NK-92 (cell line): Measurements from ENCODE around the gene RNF121.

Experiments
- DNase-seq: peaks from one replicate; lab custom pipeline; 2025; ENCODE audit not compliant: unreplicated experiment; lab: John Stamatoyannopoulos, UW

RNF121 gene

DNA sequence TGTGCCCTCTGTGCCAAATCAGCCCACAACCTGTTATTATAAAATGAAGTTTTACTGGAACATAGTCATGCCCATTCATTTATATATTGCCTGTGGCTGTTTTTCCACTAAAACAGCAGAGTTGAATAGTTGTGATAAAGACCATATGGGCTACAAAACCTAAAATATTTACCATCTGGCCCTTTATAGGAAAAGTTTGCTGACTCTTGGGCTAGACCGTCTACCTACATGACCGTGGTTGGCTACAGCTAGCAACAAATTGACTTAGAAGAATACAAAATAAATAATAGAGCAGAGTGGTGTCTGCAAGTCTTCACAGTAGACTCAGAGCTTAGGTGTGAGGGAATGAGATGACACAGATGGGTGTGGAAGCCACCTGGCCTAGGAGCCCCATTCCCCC lies 58.7 kb downstream of the RNF121 start:
- DNase-seq: no peak

DNA sequence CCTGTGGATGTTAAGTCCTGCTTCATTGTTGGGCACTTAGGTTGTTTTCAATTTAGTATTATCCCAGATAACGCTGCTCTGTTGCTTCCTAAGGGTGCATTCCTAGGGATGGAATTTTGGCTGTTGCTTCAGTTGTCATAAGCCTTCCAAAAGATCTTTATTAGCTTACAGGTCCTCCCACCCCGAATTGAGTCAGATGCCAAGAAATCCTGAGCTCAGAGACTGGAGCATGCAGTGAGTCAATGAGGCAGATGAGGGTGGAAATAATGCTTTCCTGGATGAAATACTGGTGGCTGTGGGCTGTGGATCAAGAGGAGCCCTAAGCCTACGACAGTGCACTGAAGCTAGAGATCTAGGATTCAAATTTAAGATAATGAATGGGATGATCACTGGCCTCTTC lies 59.2 kb downstream of the RNF121 start:
- no peak for DNase-seq

DNA sequence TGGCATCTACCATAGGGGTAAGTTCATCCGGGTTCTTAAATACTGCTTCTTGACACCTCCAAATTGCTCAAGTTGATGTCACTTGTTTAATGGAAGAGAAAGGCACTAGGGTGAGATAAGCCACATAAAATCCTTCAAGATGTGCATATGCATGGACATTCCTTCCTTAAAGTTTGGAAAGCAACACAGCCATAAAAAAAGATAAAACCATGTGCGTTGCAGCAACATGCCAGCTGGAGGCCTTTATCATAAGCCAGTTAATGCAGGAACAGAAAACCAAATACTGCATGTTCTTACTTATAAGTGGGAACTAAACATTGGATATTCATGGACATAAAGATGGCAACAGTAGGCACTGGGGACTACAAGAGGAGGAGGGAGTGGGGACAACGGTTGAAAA lies 61.9 kb downstream of the RNF121 start:
- no peak for DNase-seq

DNA sequence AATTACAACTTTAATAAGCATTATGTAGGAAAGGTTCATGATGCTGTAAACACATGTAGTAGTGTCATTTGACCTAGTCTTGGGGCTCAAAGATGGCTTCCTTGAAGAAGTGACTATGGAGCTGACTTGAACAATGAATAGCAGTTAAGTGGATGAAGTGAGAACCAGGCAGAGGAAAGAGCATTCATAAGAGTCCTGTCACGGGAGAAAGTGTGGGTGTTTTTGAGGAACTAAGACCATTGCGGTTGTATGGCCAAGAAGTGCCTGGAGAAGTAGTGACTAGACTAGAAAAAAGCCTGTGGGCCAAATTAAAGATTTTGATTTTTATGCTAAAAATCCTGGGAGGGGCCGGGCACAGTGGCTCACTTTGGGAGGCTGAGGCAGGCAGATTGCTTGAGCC lies 62.6 kb downstream of the RNF121 start:
- DNase-seq: no peak

DNA sequence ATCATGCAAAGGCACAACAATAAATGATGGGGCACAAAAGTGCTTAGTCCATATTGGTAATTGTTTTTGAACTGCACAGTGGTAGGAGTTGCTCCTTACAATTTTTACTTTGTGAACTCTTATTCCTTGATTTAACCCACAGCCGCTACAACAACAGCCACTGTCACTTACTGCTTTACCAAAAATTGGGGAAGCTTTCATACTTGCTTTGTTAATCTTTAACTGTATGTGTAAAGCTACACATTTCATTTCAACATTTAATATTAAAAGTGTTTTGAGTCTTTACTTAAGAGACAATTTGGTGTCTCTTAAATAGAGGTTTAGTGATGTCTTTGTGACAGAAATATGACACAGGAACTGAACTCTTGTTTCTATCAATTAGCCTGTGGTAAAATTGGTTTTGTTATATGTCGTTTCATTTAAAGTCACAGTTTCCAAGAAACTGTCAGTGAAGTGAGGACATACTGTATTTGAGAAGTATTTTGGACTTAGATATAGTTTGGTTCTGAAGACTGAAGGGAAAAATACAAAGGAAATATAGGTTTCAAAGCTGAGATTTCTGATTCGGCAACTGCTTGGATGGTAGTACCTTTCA lies 63.4 kb downstream of the RNF121 start:
- no peak for DNase-seq

DNA sequence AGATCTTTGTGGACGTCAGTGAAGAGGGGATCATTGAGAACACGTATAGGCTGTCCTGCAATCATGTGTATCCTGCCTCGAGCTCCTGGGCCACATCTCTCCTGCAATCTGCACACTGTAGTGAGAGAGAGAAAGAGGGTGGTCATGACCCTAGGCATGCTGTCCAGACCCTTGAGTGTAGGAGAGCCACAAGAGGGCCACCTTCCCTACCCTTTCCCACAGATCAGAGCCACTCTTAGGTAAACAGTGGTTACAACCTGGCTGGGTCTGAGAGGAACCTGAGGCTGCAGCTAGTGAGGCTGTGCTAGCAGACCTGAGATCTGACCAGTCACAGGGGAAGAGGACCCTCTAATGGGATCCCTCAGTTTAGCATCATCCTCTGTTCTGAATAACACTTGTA lies 65.9 kb downstream of the RNF121 start:
- DNase-seq: no peak

DNA sequence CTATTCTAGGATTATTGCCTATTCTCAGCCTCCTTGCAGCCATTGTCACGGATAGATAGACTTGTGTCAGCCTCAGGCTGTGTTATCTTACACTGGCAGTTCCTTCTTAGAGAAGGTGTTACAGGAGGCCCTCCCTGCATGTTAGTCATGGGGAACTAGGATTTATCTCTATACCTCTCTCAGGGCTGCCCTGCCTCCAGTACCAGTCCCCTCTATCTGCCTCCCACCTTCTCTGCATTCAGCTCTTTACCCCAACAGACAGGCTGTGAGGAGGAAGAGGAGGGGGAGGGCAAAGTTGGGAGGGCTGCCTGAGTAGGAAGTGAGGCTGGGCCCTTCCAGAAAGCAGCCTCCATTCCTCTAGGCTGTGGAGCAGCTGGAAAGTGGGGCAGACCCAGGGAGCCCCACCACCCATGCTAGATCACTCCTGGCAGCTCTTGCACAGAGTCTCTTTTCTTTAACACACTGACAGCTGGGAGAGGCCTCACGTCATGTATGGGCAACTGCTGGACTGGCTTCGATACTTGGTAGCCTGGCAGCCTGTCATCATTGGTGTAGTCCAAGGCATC lies 67.0 kb downstream of the RNF121 start:
- no peak for DNase-seq

DNA sequence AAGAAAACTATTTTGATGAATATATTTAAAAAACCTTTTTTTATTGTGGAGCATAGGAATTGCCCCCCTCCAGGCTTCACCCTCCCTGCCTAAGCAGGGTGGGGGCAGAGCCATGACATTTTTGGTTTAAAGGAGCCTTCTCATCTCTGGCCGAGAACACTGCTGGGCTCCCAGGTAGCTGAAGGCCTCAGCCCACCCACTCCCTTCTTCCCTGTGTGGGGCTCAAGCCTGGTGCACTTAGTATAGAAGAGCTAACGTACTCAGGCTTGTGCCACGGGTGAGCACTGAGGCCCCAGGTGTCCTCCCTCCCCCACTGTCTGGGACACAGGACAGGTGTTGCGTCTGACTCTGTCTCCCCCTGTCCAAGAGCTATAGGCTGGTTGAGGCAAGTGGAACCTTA lies 67.7 kb downstream of the RNF121 start:
- DNase-seq: no peak

DNA sequence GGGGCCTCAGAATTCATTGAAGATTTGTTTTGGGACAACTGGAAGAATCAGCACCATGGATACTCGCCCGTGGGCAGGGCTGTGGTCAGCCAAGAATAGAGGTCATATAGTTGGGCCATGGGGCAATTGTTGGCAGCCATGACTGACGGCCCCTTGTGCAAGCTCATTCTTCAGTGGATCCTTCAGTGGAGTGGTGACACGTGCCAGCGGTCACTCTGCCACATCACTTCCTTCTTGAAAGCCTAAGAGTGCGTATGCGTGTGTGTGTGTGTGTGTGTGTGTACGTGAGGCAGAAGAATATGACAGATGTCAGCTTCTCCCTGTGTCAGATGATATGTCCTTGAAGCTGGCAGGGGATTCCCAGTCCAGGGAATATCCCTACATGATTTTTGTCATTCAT lies 68.1 kb downstream of the RNF121 start:
- DNase-seq: no peak

DNA sequence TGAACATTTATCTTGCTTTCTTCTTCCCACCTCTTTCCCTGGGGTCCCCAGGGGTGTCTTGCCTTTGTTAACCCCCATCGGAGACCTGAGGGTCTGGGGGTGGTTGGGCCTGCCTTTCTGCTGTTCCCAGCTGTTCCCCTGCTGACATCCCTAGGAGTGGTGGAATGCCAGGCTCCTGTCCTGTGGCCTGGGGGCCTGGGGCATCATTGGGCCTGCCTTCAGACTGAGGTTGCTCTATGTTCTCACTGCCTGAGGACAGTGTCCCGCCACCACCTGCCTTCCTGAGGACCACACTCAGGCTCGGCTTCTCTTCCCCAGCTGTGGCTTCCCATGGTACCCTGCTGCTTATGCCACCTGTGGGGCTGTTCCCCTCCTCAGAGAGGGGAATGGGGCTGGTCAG lies 68.7 kb downstream of the RNF121 start:
- DNase-seq: no peak

DNA sequence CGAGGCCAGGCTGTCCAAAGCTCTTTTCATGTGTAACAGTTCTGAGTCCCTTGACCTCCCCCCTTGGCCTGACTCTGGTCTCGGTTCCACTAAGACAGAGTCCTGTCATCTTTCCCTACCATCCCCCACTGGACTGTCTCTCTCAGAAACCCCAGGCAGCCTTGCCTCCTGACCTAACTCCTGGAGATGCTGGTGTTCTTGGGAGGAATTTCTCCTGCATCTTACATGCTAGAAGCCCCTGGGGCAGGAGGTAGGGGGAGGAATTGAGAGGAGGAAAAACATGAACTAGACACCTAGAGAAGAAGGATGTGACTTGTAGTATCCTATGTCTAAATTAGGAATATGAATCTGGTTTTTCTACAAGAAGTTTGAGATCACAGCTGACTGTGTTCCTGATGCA lies 69.2 kb downstream of the RNF121 start:
- DNase-seq: no peak

DNA sequence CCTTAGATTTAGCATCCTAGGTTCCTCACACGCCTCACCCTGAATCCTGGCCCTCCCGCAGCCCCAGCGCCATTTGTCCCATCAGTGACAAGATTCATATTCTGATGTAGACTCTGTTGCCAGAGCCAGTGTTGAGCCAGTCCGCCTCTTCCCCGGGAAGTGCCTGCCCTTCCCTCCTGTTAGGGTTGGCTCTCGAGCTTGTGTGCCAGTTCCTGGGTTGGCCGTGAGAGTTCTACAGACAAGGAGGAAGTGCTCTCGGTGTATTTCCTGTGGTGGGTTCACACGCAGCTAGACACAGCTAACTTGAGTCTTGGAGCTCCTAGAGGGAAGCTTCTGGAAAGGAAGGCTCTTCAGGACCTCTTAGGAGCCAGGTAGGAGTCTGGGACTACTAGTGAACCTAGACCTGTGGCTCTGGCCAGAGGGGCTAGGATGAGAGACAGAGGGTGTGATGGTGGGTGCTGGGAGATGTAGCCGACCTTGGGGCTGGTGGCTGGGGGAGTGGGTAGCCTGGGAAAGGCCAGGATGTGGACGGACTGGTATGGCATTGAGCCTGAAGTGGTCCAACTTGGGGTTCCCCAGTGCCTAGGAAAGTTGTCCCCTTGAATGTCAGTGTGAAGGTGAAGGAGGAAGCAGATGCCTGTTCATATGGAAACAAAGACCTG lies 69.9 kb downstream of the RNF121 start, which contains the start of gene IL18BP:
Gene IL18BP, plus strand, starts transcription at position 261 of the 662 bp plus-strand sequence. CDS start 1,076 bp downstream, outside the sequence.
- no peak for DNase-seq

DNA sequence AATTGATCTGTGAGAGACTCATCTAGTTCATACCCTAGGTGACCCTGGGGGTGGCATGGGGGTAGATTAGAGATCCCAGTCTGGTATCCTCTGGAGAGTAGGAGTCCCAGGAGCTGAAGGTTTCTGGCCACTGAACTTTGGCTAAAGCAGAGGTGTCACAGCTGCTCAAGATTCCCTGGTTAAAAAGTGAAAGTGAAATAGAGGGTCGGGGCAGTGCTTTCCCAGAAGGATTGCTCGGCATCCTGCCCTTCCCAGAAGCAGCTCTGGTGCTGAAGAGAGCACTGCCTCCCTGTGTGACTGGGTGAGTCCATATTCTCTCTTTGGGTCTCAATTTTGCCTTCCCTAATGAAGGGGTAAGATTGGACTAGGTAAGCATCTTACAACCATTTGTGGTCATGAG lies 70.5 kb downstream of the RNF121 start:
- DNase-seq: no peak

DNA sequence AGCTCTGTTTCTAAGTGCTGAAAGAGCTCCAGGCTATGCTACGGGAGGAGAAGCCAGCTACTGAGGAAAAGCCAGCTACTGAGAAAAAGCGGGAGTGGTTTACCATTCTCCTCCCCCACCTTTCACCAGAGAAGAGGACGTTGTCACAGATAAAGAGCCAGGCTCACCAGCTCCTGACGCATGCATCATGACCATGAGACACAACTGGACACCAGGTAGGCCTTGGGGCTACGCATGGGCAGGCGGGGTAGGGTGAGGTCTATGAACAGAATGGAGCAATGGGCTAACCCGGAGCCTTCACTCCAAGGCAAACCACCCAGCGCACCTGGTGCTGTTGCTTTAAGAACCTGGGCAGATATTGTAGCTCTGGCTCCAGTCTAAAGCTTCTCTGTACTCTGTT lies 71.0 kb downstream of the RNF121 start:
- DNase-seq: no peak

DNA sequence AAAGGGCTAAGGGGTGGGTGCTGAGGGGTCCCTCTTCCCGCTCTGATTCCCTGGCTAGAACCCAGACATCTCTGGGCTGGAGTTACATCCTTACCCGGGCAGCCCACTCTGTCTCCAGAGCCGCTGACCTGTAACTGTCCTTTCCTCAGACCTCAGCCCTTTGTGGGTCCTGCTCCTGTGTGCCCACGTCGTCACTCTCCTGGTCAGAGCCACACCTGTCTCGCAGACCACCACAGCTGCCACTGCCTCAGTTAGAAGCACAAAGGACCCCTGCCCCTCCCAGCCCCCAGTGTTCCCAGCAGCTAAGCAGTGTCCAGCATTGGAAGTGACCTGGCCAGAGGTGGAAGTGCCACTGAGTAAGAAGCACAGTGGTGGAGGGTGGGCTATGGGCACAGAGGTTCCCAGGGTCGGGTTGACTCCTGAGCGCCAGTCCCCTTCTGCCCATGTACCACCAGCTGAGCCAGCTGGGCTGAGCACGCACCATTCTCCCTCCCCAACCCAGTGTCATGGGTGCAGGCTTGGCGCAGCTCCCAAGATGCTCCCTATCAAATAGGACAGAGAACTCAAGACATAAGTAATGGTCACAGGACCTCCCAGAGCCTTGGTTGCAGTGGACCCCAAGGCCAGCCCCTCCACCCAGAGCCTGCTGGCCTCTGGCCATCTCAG lies 71.5 kb downstream of the RNF121 start:
- DNase-seq: no peak

DNA sequence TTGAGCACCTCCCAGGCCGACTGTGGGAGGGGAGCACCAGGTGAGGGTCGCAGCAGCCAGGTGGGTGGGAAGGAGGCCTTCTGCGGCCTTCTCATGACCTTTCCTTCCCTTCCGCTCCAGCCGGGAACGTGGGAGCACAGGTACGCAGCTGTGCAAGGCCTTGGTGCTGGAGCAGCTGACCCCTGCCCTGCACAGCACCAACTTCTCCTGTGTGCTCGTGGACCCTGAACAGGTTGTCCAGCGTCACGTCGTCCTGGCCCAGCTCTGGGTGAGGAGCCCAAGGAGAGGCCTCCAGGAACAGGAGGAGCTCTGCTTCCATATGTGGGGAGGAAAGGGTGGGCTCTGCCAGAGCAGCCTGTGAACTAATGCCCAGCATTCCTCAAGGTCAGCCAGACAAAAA lies 72.4 kb downstream of the RNF121 start:
- no peak for DNase-seq

DNA sequence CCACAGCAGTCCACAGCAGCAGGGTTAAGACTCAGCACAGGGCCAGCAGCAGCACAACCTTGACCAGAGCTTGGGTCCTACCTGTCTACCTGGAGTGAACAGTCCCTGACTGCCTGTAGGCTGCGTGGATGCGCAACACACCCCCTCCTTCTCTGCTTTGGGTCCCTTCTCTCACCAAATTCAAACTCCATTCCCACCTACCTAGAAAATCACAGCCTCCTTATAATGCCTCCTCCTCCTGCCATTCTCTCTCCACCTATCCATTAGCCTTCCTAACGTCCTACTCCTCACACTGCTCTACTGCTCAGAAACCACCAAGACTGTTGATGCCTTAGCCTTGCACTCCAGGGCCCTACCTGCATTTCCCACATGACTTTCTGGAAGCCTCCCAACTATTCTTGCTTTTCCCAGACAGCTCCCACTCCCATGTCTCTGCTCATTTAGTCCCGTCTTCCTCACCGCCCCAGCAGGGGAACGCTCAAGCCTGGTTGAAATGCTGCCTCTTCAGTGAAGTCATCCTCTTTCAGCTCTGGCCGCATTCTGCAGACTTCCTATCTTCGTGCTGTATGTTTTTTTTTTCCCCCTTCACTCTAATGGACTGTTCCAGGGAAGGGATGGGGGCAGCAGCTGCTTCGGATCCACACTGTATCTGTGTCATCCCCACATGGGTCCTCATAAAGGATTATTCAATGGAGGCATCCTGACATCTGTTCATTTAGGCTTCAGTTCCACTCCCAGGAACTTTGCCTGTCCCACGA lies 73.2 kb downstream of the RNF121 start:
- no peak for DNase-seq

DNA sequence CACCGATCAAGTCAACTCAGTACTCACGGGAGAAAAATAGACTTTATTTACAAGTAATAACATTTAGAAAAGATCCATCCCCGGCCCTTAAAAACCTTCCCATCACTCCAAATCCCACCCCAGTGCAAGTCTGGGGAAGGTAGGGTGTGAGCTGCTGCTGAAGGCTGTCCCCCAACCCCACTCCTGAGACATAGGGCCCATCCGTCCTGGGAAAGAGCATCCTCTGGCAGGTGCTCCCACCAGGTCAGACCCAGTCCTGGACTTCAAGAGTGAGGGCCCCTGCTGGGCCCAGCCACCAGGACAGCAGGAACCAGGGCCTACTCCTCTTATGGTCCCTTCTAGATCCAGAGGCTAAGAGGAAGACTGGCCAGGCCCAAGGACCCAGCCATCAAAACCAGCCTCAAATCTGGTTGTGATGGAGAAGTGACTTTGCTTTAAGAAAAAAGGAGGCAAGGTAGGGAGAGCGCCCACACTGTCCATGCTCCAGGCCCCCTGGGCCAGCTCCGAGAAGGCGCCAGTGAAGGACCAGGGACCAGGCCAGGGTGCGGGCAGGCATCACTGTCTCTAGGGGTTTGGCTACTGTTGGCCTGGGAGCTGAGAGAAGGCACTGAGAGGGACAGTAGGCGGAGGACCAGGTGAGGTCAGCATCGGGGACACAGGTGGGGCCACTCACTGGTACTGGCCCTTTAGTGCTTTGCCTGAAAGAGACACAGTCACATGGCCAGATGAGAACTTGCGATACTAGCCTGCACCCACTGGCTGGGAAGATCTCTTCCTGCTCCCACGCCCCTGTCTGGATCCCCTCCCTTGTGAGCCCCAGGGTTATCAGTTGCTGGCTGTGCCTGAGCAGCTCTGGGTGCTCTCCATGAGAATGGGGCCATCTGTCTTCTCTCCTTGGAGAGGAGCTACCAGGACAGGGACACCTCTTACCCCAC lies 74.3 kb downstream of the RNF121 start:
- DNase-seq: no peak

DNA sequence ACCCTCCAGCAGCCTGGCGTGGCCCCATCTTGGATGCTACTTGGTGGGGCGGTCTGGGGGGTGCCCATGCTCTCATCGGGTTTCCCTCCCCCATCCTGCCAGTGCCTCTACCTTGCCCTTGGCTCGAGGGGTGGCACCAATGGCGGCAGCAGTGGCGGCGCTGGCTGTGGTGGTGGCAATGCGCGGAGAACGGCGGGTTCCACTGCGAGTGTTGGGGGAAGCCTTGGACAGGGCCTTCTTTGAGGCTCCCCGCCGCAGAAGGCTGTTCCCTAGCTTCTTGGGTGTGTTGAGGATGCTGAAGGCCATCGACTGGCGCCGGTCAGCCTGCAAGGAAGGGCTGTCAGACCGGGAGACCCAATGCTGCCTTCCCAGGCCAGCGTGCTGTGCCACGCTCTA lies 74.9 kb downstream of the RNF121 start:
- DNase-seq: no peak
